ENCODE data around the gene PTPRG.
"Not testable (repeated sequence)": the region's sequence is repeated elsewhere in the genome, so short reads cannot be mapped to it uniquely, and the experiment has no call there.

Gene PTPRG

DNA sequence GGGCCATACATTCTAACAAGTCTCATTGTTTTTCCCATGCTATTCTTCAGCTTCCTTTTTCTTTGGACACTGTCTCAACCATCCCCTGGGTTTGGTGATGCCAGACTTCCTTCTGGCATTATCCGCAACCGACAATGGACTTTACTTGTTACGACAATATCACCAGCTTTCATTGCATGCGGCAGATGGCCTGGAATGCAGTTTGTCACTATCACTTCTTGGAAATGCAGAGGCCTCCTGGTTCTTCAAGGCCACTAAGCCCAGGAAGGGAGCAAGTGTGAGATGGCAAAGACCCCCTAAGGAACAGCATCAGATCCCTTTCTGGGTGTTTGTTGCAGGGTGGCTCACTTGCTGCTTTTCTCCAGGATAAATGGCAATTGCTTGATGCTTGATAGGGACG is 128.6 kb downstream of the PTPRG start:
- no peak for DNase-seq

DNA sequence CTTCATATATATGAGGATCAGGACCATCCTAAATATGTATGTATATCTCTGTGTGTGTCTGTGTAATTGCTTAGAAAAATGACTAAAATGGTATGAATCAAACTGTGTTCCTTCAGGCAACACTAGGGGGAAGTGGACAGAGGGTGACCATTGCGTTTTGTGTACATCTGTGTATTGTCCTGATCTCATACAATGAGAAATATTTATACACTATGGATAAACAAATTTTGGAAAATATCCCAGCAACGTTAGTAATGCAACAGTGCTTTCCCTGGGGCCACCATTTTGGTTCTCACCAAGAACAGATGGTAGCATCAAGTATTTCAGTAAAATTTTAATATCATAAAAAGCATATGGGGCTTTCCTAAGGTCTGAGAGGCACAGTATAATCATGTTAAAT is 130.1 kb downstream of the PTPRG start:
- DNase-seq = no peak

DNA sequence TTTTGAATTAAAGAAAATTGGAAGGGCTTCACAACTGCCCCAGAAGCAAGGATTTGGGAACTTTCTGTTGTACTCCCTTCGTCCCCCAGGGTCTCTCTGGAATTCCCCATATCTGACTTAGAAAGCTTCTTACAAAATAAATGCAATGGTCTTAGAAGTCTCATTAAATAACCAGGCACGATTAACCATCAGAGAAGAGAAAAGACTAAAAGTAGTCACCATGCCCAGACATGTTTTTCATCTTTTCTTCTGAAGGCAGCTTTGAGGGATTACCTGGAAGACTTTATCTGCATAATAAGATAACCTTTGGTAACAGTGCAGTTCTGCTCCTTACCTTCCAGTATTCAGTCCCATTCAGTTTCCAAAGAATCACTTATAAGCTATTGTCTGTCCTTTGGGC is 135.9 kb downstream of the PTPRG start:
- no peak for DNase-seq

DNA sequence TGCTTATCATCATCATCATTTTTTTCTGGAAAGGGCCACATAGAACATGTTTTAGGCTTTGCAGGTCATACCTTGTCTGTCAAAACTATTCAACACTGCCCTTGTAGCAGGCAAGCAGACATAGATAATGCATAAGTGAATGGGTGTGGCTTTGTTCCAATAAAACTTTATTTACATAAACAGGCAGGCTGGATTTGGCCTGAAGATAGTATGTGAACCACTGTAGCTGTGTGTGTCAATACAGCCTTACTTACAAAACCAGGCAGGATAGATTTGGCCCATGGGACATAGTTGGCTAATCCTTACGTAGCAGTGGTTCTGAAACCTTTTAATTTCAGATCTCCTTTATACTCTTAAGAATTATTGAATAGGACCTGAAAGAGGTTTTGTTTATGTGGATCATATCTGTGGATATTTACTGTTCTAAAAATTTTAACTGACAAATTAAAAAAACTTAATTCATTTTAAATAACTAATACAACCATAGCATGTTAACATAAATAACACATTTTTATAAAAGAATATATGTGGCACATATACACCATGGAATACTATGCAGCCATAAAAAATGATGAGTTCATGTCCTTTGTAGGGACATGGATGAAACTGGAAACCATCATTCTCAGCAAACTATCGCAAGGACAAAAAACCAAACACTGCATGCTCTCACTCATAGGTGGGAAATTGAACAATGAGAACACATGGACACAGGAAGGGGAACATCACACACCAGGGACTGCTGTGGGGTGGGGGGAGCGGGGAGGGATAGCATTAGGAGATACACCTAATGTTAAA is 137.1 kb downstream of the PTPRG start:
- not testable (repeated sequence) for DNase-seq

DNA sequence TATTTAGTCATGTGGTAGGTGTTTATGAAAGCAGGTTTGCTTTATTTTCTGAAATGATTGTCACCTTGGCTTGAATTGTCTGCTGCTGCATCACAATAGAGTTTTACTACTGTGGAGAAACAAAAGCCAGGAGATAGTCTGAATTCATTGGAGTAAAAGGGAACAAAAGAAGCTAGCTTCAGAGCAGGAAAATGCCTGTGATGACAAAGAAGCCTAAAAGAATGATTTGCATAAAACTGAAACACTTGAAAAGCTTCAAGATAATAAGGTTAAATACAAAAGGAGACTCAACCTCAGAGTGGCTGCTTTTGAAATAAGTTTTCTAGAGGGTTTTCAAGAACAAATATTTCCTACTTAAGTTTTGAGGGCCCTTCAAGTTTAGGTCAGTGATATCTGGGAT is 138.3 kb downstream of the PTPRG start:
- DNase-seq = no peak

DNA sequence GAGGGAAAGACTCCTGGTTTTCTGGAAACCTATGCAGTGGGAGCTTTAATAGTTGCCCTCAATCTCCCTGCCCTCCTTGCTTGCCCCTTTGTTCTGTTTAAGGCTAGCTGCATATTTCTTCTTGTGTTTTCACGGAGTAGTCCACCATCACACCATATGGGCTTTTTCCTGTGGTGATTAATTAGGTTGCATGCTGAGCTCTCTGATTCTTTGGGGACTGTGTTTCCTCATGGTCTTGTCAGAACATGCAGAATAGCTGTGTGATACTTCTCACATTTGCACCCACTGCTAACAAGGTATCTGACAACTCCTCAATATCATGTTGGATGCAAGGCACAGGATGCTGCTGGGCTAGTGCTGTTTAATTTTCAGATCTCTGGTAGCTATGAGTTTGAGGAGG is 139.6 kb downstream of the PTPRG start:
- DNase-seq = no peak

DNA sequence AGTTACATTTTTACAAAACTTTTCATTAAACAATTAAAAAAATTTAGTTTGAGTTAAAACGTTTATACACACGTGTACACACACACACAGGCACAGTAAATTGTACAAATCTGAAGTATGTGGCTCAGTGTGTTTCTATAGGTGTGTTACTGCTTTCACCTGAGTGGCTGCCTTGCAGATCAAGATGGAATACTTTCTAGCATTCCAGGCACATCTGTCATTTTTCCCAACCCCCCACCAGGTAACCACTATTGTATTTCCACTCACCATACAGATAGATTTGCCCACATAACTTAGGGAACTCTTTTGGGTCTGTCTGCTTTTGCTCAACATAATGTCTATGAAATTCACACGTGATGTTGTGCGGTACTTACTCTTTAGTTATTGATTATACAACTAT is 141.1 kb downstream of the PTPRG start:
- DNase-seq = no peak

DNA sequence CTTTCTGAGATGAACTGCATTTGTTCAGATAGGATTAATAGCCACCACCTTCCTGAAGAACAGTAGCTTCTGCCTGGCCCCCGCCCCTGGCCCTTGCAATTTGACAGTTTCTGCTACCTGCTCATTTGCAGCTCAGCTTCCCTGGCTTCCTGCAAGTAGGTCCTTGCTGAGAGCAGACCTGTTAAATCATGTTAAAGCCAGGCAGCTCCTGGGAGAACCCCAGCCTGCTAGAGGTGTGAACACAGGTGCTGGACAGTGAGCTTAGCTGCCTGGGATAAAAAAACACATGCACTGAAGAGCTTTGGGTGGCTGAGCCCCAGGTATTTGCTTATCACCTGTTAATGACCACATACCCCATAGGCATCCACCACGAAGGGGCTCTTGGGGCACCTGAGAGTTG is 143.4 kb downstream of the PTPRG start:
- no peak for DNase-seq

DNA sequence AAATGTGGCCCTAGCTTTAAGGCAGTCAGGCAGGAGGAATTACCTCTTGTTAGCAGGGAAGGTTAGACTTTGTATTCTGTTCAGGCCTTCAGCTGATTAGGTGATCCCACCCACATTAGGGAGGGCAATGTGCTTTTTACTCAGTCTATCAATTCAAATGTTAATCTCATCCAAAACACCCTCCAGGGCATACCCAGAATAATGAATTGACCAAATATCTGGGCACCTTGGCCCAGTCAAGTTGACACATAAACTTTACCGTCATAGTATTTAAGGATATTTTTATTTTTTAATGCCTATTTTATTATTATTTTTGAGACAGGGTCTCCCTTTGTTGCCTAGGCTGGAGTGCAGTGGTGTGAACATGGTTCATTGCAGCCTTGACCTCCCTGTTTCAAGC is 146.1 kb downstream of the PTPRG start:
- DNase-seq = no peak

DNA sequence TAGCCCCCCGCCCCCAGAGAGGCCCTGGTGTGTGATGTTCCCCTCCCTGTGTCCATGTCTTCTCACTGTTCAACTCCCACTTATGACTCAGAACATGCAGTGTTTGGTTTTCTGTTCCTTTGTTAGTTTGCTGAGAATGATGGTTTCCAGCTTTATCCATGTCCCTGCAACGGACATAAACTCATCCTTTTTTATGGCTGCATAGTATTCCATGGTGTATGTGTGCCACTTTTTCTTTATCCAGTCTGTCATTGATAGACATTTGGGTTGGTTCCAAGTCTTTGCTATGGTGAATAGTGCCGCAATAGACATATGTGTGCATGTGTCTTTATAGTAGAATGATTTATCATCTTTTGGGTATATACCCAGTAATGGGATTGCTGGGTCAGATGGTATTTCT is 149.5 kb downstream of the PTPRG start:
- DNase-seq = not testable (repeated sequence)

DNA sequence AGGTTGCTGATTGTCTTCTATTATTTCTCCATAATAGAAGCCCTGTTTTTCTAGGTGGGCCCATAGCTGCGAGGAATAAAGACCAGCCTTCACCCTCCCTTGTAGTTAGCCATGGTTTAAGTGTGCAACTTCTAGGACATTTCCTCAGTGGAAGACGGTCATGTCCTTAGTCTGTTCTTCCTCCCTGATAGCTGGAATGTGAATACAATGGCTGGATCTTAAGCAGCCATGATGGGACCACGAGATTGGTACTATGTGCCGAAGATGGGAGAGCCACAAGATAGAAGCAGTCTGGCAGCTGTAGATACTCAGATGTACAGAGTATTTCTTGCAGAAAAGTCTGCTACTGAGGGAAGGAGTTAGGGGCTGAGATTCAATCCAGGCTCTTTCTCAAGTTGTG is 152.9 kb downstream of the PTPRG start:
- no peak for DNase-seq

DNA sequence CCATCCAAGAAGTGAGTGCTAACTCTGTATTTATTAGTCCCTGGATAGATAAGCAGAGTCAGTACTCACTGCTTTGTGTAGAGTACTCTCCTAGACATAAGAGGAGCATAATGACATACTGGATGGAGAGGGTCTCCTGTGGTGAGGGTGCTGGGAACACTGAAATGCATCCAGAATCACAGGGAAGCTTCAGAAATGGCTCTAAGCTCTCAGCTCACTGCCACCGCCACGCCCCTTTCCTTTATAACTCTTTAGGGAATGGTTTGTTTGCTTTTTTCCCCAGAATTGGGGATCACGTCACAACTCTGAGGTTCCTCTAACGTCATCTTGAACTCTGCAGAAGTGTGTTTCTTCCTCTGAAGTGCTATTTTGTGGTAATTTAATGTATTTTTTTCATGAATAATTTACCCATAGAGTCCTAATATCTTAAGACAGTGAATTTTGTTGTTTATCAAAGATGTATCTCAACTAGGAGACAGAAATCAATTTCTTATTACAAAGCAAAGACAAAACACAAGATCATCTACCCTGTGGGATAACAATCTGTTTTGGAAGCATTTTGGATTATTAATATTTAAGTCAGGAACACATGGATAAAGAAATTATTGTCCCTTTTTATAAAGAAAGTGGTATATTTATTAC is 154.6 kb downstream of the PTPRG start:
- DNase-seq = no peak

DNA sequence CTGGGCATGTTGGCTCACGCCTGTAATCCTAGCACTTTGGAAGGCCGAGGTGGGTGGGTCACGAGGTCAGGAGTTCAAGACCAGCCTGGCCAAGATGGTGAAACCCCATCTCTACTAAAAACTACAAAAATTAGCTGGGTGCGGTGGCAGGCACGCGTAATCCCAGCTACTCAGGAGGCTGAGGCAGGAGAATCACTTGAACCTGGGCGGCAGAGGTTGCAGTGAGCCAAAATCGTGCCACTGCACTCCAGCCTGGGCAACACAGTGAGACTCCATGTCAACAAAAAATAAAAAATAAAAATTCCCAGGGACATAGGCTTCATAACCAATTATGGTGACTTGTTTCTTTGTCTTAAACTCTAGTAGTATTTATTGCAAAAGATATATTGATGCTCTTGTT is 155.3 kb downstream of the PTPRG start:
- DNase-seq = not testable (repeated sequence)

DNA sequence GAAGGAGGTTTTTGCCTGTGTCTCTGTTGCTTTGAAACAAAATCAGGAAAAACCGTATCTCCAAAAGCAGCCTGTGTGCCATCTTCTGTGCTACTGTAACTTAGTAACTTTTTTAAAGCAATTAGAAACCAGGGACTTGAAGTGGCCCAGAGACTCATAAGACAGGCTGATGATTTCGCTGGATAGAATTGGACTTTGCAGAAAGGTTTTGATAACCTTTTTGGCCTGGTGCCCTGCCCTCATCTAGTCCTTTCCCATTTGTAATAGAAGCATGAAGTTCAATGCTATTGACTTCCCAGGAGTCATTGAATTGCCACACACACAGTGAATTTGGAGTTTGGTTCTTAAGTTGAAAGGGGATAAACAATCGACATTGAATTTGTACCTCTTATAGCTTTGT is 157.2 kb downstream of the PTPRG start:
- DNase-seq = no peak

DNA sequence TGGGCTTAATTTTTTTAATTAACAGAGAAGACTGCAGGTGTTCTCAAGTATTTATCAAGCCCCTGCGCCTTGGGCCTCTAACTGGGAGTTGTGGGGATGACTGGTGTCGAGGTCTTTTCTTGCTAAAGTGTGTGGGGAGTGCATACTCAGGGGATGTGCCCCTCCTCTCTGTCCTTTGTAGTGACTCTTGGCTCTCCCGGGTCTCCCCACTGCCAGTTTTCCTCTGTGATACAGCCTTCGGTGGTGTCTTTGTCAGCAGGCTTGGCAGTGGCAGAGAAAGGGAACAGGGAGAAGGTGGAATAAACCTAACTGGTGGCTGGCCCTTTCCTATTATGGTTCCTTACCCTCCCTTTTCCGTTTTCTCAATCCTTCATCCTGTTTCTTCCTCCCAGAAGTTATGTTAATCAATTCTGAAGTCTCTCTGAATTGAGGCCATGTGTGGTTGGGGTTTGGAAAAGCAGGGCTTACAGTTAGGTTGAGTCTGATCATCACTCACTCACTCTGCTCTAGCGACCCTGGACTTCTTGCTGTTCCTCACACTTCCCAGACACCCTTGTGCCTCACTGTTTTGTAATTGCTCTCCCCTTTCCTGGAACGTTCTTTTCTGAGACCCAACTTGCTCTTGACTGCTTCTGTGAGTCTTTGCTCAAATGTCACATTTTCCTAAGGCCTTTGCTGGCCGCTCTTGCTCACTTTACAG is 158.1 kb downstream of the PTPRG start:
- no peak for DNase-seq

DNA sequence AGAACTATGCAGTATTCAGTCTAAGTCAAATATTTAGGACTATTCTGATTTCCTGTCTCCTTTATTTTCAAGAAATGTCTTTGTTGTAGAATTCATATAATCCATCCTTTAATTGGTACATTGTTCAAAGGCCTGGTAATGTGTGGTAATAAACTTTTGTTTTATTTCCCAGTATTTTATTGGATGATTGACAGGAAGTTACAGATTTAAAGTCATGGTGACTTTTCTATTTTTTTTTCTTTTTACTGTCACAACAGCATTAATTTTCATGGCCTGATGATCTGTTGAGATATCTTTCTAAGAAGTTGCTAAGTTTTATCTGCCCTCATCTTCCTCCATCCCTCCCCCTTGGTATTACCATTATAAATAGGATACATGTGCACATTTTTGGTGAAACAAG is 161.7 kb downstream of the PTPRG start:
- DNase-seq = no peak

DNA sequence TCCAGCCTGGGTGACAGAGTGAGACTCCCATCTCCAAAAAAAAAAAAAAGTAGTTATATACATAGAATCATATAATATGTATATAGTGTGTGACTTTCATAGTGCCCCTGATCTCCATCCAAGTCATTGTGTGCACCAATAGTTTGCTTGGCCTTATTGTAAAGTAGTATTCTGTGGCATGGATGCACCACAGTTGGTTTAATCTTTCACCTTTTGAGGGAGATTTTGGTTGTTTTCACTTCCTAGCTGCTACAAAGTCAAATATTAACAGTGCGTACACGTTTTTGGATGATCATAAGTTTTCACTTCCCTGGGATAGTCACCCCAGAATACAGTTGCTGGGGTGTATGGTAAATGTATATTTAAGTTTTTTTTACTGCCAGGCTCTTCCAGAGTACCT is 162.8 kb downstream of the PTPRG start:
- DNase-seq = no peak

DNA sequence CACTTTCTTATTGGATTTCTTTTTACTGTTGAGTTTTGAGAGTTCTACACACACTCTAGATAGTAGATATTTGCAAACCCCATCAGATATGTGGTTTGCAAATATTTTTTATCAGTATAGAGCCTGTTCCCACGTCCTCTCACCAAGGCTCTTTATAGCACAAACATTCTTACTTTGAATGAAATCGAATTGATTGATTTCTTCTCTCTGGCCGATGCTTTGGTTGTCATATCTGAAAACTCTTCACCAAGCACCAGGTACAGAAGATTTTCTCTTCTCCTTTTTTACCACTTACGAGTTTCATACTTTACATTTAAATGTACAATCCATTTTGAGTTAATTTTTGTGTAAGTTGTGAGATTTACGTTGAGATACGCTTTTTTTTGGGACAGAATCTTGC is 163.4 kb downstream of the PTPRG start:
- DNase-seq = no peak

DNA sequence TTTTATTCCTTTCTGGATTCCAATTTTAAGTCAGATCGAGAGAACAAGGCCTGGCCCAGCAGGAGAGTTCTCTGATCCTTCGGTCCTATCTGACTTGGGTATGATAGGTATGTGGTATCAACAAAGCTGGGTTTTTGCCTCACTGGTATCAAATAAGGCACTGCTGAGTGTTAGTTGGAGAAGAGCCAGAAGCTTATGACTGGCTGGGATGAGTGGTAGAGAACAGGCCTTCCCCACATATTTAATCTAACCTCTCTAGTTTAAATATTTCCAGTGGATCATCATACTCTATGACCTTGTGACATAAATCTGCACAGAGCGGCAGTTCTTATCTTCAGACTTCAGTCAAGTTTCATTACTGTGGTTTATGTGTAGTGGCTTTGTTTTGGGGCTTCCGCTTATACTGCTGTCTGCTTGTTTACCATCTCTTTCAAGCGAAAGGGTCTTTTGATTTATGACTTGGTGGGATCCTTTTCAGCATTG is 164.5 kb downstream of the PTPRG start:
- DNase-seq = no peak

DNA sequence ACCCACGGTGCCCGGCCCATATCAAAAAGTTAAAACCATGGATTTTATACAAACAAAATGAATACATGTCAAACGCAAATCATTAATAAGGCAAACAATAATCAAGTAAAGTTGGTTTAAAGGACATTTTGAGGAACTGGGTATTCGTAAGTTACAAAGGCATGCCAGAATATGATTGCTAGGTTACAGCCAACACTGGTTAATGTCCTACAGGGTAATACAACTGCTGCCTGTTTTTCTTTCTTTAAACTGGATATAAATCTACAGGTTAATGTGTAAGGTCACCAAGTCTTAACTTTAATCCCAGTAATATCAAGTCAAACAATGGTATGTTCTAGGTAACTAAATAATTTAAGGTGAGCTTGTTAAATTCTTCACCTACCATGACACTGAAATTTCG is 166.1 kb downstream of the PTPRG start:
- DNase-seq = no peak

DNA sequence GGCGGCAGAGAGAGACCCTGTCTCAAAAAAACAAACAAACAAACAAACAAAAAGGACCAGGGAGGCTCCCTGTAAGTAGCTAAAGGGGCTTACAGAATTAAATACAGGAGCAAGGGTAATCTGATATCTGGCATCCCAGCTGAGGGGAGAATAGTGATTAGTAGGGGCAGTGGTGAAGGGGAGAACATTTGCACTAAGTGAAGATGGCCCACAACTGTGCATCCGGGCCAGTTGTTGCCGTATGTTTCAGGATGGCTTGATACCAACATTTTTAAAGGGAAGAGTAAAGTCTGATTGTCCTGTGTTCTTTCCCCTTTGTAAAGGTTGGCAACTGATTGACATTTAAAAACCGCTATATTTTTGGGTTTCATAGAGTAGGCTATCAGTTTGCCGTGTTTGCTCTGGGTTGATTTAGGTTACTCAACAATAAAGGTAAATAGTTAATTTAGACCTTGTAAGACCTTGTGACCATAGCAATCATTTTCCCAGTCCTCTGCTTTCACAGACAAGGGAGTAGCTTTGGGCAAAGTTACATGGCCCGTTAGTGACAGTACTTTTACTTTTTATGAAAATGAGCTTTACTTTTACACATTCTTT is 167.8 kb downstream of the PTPRG start:
- no peak for DNase-seq

DNA sequence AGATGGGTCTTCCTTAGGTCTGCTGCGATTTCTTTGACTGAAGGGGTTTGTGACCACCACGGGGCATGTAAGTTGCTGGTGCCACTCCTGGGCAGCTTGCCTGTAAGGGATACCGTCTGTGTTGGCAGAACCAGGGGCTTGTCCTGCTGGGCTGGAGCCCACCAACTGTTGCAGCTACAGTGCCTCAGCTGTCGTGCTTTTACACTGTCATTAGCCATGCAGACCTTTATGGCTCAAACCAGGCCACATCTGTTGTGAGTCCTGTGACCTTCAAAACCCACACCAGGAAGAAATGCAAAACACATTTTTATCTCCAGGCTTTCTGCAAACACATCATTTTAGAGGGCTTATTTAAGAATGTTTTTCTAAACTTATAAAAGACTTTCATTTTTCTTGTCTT is 168.7 kb downstream of the PTPRG start:
- no peak for DNase-seq

DNA sequence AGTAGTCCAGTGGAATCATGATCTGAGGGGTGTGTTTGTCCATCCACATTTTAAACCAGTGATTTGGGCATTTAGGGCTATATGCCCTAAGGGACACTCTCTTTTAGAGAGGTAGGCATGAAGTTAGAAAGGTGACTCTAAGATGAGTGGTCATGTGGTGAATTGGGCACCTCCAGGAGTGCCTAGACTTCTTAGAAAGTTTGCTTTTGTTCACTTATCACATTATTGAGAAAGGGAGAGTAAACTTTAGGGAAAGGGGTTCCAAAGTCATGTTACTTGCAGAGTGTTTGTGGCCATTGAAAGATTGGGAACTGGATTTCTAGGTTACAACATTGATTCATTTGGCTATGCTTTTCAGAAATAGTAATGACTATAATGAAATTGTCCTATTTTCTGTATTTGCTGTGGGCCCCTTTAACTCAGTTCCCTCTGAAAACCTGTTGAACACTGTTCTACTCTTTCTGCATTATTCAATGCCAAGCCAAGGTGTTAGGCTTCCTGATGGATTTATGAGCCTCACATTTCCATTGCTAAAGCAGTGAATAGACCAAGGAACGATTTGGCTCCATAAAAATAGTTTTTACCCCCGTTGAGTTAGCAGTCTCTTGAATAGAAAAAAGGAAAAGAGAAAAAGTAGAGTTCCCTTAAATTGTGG is 169.3 kb downstream of the PTPRG start:
- DNase-seq = no peak
